HG03095 (cell line): ENCODE measurements around the gene RAB37.

Experiments
- ATAC-seq: cut with Tn5 transposase; IDR thresholded peaks from one replicate; pipeline ENCODE4 v1.9.1; 2021; ENCODE audit warnings: moderate library complexity; ENCODE audit not compliant: unreplicated experiment

The RAB37 gene

DNA sequence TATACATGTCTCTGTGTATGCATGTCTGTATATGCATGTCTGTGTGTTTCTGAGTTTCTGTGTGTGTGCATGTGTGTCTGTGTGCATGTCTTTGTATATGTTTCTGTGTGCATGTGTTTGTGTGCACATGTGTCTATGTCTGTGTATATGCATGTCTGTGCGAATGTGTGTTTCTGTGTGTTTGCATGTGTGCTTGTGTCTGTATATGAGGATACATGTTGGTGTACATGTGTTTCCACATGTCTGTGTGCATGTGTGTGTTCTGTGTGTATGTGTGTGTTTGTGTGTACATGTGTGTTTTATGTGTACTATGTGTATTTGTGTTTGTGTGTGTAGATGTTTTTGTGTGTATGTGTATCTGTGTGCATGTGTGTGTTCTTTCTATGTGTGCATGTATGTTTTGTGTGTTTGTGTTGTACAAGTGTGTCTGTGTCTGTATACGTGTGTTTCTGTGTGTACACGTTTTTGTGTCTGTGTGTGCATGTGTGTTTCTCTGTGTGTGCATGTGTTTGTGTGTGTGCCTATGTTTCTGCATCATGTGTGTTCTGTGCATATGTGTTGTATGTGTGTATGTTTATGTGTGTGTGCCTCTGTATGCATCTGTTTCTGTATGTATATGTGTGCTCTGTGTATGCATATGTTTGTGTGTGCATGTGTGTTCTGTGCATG, 8.9 kb upstream of the RAB37 start:
- no peak for ATAC-seq

DNA sequence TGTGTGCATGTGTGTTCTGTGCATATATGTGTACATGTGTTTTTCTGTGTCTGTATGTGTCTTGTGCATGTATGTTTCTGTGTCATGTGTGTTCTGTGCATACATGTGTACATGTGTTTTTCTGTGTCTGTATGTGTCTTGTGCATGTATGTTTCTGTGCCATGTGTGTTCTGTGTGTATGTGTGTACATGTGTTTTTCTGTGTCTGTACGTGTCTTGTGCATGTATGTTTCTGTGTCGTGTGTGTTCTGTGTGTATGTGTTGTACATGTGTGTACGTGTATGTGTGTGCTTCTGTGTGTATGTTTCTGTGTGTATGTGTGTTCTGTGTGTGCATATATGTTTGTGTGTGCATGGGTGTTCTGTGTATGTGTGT, 8.4 kb upstream of the RAB37 start:
- ATAC-seq: no peak

DNA sequence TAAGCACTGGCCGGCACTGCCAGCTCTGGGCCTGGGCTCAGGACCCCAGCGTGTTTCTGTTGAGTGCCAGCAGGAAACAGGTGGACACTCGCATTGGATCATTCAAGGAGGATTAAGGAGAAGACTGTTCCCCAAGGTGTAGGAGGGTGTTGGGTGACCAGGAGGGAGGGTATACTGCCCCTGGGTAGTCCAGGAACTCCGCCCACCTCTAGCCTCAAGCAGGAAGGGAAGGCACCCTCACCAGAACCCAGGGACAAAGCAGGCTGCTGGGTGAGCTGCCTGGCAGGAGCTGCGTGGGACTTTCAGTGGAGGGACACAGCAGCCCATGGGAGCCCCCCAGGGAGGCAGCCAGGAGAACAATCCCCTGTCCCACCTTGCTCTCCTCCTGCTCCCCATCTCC, 7.7 kb upstream of the RAB37 start:
- no peak for ATAC-seq

DNA sequence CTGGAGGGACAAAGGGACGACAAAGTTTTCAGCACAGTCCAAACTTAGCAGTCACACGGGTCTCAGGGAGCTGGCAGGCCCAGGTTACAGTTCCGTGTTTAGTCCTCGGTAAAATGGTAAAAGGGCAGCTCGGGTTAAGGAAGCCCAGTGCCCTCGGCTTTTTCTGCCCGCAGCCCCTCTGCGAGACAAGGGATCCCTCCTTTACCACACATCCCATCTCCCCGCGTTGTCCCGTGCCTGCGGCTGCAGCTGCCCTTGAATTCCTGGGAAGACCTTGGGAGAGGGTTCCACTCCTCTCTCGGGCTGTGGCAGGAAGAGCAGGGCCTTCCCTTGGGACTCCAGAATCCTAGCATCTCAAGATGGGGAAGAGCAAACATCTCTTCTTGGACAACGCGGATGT, 7.2 kb upstream of the RAB37 start:
- ATAC-seq: no peak

DNA sequence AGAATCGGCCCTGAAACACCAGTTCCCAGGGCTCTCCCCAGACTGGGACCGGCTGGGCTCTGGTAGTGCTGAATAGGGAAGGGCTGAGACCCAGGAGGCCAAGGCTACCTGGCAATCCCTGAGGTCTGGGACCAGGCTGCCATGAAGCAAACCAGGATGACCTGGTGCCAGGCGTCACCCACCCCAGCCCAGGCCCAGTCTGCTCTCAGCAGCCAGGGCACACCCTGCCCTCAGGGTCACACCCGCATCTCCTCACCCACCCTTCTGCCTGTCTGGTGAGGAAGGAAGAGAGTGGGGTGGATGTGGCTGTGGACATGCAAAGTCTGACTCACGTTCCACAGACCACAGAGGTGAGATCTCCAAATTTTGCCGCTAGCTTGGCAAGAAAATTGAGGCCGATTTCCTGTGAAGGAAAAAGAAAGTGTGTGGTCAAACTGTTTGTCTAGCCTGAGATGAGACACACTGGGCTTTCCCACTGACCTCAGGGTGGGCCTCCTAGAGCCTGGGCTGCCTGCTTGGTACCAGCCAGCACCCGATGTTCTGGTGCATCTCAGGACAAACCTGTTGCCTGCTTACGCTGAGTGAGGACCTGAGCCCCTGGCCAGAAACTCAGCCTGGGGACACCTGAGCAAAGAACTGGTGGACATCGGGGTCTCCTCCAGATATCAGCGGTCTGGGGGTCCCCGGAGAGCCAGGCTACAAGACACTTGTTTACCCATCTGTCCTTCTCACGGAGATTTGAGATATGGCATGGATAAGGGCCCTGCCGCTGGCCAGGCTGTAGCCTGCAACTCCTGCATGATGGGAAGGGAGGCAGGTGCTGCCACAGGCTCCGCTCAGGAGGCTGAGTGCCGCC, 6.3 kb upstream of the RAB37 start:
- ATAC-seq: no peak

DNA sequence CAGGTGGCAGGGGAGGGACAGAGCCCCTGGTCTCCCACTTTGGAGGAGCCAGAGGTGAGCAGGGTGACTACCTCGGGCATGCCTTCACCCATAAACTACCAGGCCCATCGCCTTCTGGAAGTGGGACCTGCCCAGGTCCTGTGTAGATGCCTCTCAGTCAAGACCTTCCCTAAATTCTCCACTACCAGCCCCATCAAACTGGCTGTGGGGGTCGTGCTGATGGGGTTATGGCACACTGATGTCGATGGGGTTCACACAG, 5.8 kb upstream of the RAB37 start:
- no peak for ATAC-seq

DNA sequence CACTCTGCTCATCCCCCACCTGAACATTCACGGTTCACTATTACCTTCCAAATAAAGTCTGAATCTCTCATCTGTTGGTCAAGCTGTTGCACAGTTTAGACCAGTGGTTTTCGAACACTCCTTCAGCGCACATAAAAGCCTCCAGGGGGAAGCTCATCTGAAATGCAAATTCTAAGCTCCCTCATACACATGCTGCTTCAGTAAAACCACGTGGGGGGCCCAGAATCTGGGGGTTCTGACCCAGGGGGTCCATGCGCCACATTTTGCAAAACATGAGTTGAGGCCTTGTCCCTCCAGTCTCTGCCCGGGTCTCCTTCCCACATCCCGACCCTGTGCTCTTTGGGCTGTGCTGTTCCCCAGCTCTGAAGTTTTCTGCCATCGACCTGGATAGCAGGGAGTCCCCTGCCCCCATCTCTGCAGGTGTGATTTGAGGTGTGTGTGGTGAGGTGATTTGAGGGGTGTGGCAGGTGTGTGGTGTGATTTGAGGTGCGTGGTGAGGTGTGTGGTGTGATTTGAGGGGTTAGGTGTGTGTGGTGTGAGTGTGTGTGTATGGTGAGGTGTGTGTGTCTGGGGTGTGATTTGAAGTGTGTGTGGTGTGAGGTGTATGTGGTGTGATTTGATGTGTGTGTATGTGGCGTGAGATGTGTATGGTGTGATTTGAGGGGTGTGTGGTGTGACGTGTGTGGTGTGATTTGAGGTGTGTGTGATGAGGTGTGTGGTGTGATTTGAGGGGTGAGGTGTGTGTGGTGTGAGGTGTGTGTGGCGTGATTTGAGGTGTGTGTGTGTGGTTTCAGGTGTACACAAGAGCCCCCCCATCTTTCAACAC, 4.8 kb upstream of the RAB37 start:
- ATAC-seq: no peak

DNA sequence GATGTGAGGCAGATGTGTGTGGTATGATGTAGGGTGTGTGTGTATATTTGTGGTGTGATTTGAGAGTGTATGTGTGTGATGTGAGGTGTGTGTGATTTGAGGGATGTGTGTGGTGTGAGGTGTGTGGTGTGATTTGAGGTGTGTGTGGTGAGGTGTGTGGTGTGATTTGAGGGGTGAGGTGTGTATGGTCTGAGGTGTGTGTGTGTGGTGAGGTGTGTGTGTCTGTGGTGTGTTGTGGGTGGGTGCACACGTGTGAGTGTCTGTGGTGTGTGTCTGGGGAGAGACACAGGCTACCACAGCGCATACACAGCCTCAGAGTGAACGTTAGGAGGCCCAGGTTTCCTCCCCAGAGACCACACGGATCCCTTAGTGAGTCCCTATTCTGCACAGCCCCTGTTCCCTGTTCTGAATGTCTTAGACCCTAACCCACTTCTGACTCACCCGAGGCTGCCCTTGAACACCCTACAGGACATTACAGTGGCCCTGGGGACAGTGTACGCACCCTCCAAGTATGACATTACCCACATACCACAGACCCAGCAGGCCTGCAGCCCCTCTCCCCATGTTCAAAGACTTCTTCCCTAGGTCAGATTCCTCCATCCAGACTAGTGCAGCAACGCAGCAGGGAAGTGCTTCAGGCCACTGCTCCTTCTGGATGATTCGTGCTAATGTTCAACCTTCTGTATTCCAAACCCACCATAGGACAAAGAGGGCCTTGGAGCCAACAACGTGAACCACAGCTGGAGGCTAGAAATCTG, 3.5 kb upstream of the RAB37 start:
- no peak for ATAC-seq

DNA sequence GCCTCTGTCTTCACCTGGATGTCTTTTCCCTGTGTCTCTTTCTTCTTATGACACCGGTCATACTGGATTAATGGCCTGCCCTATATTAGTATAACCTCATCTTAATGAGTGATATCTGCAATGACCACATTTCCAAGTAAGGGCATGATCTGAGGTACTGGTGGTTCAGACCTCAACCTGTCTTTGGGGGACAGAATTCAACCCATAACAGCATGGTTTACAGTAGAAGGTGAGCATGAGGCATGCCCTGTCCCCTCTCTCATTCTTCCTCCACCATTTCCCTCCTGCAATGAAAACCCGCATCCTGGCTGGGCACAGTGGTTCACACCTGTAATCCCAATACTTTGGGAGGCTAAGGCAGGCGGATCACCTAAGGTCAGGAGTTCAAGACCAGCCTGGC, 2.8 kb upstream of the RAB37 start:
- ATAC-seq: no peak

DNA sequence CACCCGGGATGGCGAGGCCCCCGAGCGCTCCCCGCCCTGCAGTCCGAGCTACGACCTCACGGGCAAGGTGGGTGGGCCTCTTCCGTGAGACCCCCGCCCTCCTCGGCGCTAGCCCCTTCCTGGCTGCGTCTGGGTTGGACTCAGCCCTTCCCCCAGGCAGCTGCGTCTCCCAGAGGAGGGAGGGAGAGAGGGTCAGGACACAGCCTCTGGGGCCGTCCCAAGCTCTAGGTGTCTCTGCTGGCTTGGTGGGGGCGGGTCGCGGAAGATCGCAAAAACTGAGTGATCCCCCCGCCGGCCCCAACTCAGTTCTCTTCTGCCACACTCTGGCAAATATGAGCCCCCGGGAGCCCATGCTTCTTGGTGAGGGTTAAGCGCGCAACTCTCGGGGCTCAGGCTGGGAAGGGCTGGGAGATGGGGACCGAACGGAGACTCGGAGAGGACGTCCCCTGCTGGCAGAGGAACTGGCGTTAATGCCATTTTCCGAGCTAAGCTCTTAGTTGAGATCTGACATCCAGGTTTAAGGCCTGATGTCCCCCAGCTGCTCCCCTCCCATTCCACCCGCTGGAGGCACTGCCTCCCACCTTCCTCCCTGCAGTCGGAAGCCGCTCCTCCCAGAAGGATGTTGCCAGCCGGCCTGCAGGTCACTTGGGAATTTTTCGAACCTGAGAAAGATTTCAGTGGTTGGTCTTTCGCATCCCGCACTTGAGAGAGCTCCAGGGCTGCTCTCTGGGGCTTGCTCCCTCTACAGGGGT, 419 bp downstream of the RAB37 start:
- no peak for ATAC-seq

DNA sequence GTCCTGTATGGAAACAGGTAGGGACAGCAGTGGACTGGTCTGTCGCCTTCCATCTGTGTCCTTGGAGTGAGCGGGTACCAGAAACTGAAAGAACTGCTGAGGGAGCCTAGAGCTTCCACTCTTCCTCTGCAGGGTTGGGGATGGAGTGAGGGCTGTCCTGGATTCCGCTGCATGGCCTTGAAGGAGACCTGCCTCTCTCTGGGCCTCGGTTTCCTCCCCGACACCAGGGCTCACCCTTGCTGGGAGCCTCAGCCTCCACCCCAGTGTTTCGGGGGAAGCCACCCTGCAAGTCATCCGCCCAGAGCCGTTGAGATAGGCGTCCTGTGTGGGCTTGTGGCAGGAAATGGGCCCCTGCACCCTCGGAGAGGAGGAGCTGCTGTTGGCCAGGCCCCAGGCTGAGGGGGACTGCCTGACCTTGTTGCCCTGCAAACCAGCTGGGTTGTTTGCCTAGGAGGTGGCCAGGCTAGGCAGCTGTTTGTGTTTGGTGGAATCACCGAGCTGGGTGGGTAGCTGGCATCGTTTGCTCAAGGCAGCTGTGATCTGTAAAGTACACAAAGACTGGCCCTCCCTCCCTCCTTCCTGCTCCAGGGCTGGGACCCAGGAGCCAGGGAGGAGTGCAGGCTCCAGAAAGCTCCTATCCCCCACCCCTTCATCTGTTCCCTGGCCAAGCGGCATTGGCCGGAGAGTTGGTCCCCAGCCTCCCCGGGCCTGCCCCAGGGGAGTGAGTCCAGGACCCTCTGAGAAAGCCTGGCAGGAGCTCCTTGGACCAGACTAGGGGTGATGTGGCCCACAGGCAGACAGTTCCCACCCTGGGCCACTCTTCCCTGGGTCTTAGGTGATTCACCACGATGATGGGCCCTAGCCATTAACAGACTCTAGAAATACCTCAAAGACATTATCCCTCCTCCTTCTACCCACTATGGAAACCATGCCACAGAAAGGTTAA, 1.3 kb downstream of the RAB37 start:
- ATAC-seq: peak; percentile 42

DNA sequence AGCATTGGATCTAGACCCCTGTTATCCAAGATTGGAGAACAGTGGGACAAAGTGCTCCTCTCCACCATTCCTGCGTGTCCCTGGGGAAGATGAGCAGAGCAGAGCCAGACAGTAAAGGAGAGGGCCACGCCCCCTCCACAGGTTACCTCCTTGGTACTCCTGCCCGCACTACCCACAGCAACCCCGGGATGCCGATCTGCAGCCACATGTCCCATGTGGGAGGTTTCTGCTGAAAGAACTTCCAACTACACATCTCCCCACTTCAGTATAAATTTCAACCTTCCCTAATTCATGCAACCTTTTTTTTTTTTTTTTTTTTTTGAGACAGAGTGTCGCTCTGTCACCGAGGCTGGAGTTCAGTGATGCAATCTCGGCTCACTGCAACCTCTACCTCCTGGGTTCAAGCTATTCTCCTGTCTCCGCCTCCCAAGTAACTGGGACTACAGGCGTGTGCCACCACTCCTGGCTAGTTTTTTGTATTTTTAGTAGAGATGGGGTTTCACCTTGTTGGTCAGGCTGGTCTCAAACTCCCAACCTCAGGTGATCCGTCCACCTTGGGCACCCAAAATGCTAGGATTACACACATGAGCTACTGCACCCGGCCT, 2.3 kb downstream of the RAB37 start:
- ATAC-seq: no peak

DNA sequence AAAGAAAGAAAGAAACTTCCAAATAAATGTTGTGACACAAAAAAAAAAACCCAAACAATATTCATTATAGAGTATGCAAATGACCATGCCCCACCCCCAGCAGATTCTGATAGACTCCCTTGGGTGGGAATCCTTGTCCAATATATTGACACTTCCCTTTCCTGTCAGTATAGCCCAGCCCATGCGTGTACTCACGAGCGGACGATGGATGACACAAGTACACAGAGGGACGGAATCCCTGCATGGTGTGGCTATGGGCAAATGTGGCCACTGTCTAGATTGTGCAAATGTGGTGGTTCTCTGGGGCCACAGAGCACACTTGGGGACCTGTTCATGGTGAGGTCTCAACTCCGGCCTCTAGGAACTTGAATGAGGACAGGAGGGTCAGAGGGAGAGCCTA, 3.1 kb downstream of the RAB37 start:
- no peak for ATAC-seq

DNA sequence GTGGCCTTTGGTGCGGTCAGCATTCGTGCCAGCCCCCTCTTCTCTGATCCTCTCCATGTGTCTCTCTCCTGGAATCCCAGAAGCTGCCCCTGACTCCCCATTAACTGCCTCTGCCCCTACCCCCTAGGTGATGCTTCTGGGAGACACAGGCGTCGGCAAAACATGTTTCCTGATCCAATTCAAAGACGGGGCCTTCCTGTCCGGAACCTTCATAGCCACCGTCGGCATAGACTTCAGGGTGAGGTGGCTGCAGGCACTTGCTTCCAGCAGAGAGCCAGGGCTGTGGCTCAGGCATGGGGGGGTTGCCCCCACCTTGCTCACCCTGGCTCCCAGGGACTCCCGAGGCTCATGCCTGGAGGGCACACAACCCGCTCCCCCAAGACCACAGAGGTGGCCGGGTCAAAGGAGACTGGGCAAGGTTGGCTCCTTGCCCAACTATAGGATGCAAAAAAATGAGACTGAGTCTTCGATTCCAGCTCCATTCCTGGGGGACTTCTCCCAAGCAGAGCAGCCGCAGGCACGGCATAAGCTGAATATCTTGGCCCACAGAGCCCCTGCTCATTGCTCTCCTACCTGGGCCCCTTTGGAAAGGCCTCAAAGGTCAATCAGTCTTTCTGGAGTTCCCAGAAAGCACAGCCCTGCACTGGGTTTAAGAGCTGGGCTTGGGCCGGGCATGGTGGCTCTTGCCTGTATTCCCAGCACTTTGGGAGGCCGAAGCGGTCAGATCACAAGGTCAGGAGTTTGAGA, 3.8 kb downstream of the RAB37 start:
- ATAC-seq: no peak

DNA sequence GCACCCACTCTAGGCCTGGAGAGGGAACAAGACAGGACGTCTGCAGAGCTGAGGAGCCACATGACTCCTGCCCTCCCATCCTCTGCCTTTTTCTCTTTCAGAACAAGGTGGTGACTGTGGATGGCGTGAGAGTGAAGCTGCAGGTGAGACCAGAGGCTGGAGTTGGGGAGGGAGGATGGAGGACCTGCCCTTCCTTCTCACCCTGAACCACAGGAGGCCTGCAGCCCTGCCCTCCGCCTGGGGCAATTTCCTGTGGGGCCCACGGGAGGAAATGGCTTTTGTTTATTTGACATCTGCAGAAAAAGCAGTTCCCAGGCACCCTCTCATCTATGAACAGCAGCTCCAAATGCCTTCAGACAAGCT, 5.1 kb downstream of the RAB37 start:
- no peak for ATAC-seq

DNA sequence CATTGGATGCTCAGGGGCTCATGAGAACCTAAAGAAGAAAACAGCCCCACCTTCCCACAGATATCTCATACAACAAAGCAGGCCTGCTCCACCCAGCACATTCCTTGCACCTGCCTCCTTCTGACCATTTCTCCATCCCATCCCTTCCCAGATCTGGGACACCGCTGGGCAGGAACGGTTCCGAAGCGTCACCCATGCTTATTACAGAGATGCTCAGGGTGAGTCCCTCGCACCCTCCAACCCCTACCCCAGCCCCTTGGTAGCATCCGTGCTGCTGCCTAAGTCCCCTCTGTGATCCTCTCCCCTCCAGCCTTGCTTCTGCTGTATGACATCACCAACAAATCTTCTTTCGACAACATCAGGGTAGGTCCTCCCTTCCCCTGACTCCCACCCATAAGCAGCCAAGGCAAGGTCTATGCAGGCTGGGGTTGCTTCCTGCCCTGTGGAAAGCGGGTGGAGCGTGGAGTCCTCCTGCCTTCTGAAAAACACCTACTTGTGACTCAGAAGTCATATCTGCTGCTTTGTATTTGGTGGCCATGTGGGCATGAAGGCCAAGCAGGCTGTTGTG, 6.0 kb downstream of the RAB37 start:
- ATAC-seq: no peak

DNA sequence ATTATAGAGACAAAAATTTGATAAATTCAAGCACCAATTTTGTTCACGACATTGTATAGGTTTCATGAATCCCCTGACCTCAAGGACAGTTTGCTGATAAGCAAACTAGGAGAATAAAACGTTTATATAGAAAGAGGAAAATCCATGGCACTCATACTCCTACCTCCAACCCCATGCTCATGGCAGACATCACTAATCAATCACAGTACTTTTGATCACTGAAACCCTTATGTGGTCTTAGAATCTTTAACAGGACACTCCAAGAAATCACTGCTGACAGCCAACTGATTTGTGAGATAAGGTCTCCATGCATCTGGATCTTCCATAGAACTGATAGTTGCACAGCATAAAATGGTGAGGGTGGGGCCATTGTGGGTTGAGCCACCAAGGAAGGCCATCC, 6.7 kb downstream of the RAB37 start:
- no peak for ATAC-seq

DNA sequence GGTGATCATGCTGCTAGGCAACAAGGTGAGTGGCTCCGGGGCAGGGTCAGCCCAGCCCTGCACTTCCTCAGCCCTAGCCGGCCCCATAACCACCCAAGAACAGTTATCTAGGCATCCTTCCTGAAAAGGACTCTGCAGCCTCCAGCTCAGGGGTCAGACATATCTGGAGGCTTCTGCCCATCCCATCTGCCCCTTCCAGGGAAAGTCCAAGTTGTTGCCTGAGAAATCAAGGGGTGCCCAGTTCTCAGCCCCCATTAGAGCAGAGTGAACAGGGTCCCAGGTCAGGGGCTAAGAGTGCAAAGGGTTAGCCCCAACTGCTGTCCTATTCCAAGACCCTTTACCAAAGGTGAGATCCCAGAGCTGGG, 7.3 kb downstream of the RAB37 start:
- no peak for ATAC-seq
